ENCODE results near the gene HGS. TPM values are rescaled to one million over a fixed set of nuclear protein-coding genes. Genes with fewer than 3 reads are reported as not detected.
A peak's percentile ranks its signal among the peaks of the same experiment; 100 is the strongest.
"Not testable (repeated sequence)": the region's sequence is repeated elsewhere in the genome, so short reads cannot be mapped to it uniquely, and the experiment has no call there.

The HGS gene
- total and polyA plus RNA-seq, 2 donors, result 39.0 to 157 TPM

DNA sequence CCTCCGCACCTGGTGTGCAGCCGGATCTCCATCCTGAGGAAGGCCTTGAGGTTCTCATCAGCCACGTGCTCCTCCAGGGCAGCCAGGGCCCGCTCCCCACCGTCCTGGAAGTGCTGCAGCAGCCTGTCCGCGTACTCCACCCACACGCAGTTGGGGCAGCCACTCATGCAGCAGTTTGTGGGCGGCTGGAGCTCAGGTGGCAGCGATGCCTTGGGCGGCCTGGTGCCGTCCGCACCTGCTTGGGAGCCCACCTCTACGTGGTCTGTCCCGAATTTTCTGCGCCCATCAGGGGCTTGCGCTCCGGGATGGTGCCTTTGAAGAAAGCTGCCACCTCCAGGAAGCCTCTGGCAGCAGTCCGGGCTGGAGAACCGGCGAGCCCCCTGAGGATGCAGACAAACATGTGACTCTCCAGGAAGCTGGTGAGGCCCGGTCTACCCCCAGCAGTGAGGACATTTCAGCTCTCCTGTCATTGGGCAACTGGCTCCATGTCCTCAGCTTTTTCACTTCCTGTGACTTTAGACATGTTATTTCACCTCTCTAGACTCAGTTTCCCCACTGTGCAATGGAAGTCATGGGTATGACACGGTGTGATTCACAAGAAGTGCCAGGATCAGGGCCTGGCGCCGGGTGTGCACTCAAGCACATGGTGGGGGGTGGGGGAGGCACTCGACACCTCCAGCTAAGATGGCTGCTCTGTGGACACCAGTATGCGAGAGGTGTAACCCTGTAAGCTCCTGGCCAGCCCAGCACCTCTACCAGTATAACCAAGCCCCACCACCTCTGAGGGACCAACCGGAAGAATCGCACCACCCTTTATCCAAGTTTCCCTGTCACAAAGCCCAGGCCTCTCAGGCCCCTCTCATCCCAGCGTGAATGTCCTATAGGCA lies 18.4 kb upstream of the HGS start:
- Histone ChIP-seq H3K27ac (ENCODE audit: low read depth in 1 of 2, low read length in 1 of 2) (peak overlapping the region in 1 of 2 donors; percentile 80), H3K4me3 (ENCODE audit: low read length in 2 of 2) (peak overlapping the region; percentile 91 to 93), H3K36me3 (ENCODE audit: control insufficient read depth in 2 of 2, insufficient read depth in 2 of 2, low read length in 1 of 2) (peaks cover 20 to 23% of the 10 kb centered on the region in 2 donors), H3K9me3 (ENCODE audit: control insufficient read depth in 2 of 2, insufficient read depth in 1 of 2, low read length in 1 of 2) (no peaks in the 10 kb centered on the region), H3K27me3 (ENCODE audit: control insufficient read depth in 2 of 2, insufficient read depth in 1 of 2, low read length in 1 of 2) (no peaks in the 10 kb centered on the region), H3K4me1 (ENCODE audit: control insufficient read depth in 2 of 2, insufficient read depth in 2 of 2, low read length in 2 of 2) (peaks cover 5 to 46% of the 10 kb centered on the region in 2 donors)
- WGBS, result 65% methylated on average over 30 of the region's 30 CpGs
- DNase-seq (ENCODE audit: low read depth in 6 of 9, low spot score in 9 of 9), result peak in 2 of 9 donors; percentile 23 to 49

DNA sequence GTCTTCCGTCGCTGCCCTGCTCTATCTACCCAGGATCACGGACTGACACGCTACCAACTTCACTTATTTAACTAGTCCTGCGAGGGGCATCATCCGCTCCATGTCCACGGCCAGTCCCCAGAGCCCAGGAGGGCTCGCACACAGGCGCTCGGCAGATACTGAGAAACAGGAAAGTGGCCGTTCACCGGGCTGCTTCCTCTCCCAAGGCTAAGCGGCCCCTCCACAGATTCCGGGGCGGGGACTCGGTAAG lies 17.8 kb upstream of the HGS start:
- H3K36me3 ChIP-seq (ENCODE audit: control insufficient read depth in 2 of 2, insufficient read depth in 2 of 2, low read length in 1 of 2), result peaks cover 24 to 27% of the 10 kb centered on the region in 2 donors
- H3K4me1 ChIP-seq (ENCODE audit: control insufficient read depth in 2 of 2, insufficient read depth in 2 of 2, low read length in 2 of 2), result peaks cover 5 to 46% of the 10 kb centered on the region in 2 donors
- peak in 2 of 9 donors; percentile 32 to 57 for DNase-seq (ENCODE audit: low read depth in 6 of 9, low spot score in 9 of 9)
- peak overlapping the region; percentile 80 to 91 for H3K27ac ChIP-seq (ENCODE audit: low read depth in 1 of 2, low read length in 1 of 2)
- H3K9me3 ChIP-seq (ENCODE audit: control insufficient read depth in 2 of 2, insufficient read depth in 1 of 2, low read length in 1 of 2), result no peaks in the 10 kb centered on the region
- no peaks in the 10 kb centered on the region for H3K27me3 ChIP-seq (ENCODE audit: control insufficient read depth in 2 of 2, insufficient read depth in 1 of 2, low read length in 1 of 2)
- peak overlapping the region; percentile 91 to 93 for H3K4me3 ChIP-seq (ENCODE audit: low read length in 2 of 2)
- 2% methylated on average over 16 of the region's 16 CpGs for WGBS

DNA sequence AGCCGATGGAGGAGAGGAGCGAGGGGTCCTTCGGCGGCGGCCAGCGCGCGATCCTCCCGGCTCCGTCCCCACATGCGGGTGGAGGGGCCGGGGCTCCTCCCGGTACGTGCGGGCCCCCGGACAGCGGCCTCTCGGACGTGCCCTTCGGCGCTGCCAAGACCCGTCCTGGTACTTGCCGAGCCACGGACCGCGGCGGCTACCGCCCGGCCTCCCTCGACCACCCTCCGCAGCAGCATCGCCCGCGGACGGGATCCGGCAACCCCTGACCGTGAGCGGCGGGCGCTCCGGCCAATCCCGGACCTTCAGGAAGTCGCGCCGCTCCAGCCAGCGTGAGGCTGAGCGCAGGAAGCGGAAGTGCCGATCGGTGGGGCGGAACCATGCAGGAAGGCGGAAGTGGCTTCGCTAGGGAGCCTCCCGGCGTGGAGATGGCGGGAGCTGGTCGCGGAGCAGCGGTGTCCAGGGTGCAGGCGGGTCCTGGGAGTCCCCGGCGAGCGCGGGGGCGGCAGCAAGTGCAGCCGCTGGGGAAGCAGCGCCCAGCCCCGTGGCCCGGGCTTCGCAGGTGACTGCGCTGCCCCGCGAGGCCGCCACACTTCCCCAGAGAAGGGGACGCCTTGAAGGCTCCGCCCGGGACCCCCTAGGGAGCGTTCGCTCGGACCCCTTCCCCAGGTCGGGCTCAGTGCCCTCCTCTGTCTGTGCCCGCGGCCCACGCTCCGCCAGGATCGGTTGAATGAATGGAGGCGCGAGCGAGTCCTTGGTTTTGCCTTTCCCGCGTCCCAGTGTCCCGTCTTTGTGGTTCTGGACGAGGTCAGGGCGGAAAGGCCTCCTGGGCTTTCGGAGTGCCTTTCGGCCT lies 17.2 kb upstream of the HGS start, which contains the start of the genes CCDC137 and OXLD1:
CCDC137 (plus strand) TSS at position 396 of the 850 bp plus-strand sequence; CDS start at position 426, 30 bp downstream.
OXLD1 (minus strand) TSS at position 264 of the 850 bp plus-strand sequence; CDS start at position 236, 28 bp downstream.
- H3K4me3 ChIP-seq (ENCODE audit: low read length in 2 of 2), result peak within 1 kb of the TSS; percentile 91 to 93
- peaks cover 30 to 33% of the 10 kb centered on the region in 2 donors for H3K36me3 ChIP-seq (ENCODE audit: control insufficient read depth in 2 of 2, insufficient read depth in 2 of 2, low read length in 1 of 2)
- H3K27ac ChIP-seq (ENCODE audit: low read depth in 1 of 2, low read length in 1 of 2), result peak within 1 kb of the TSS; percentile 80 to 91
- H3K9me3 ChIP-seq (ENCODE audit: control insufficient read depth in 2 of 2, insufficient read depth in 1 of 2, low read length in 1 of 2), result no peaks in the 10 kb centered on the region
- peak; percentile 83 to 96 (median 89) for DNase-seq (ENCODE audit: low read depth in 6 of 9, low spot score in 9 of 9)
- H3K4me1 ChIP-seq (ENCODE audit: control insufficient read depth in 2 of 2, insufficient read depth in 2 of 2, low read length in 2 of 2), result peaks cover 5 to 46% of the 10 kb centered on the region in 2 donors
- WGBS, result under 1% methylated on average over 96 of the region's 96 CpGs
- no peaks in the 10 kb centered on the region for H3K27me3 ChIP-seq (ENCODE audit: control insufficient read depth in 2 of 2, insufficient read depth in 1 of 2, low read length in 1 of 2)

DNA sequence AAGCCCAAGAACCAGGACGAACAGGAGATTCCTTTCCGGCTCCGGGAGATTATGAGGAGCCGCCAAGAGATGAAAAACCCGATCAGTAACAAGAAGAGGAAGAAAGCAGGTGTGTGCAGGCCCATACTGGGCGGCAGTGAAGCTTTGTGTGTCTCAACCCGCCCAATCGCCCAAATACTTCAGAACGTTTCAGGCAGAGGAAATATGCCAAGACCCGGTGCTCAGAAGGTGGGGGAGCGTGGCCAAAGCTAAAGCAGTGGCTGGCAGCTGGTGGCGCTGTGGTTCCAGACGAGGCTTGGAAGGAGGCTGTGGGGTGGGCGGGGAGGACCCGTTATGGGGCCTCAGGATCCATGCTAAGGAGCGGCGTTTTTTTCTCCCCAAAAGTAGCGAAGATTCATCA lies 16.1 kb upstream of the HGS start:
- Histone ChIP-seq H3K4me1 (ENCODE audit: control insufficient read depth in 2 of 2, insufficient read depth in 2 of 2, low read length in 2 of 2) (peaks cover 5 to 39% of the 10 kb centered on the region in 2 donors), H3K9me3 (ENCODE audit: control insufficient read depth in 2 of 2, insufficient read depth in 1 of 2, low read length in 1 of 2) (no peaks in the 10 kb centered on the region), H3K27ac (ENCODE audit: low read depth in 1 of 2, low read length in 1 of 2) (no peak overlapping the region), H3K4me3 (ENCODE audit: low read length in 2 of 2) (no peak overlapping the region), H3K36me3 (ENCODE audit: control insufficient read depth in 2 of 2, insufficient read depth in 2 of 2, low read length in 1 of 2) (peaks cover 41 to 44% of the 10 kb centered on the region in 2 donors), H3K27me3 (ENCODE audit: control insufficient read depth in 2 of 2, insufficient read depth in 1 of 2, low read length in 1 of 2) (no peaks in the 10 kb centered on the region)
- DNase-seq (ENCODE audit: low read depth in 6 of 9, low spot score in 9 of 9), result no peak
- 93% methylated on average over 18 of the region's 18 CpGs for WGBS

DNA sequence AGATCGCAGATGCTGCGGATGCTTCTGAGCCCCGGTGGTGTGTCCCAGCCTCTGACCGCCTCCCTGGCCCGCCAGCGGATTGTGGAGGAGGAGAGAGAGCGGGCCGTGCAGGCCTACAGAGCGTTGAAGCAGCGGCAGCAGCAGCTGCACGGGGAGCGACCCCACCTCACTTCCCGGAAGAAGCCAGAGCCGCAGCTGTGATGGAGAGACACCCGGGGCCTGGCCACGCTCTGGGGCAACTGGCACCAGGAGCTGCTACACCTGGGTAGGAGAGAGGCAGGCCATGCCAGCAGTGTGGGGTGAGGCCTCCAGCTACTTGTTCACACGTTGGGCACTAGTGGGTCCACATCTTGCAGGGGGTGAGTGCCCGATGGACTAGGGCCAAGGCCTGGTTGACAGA lies 11.3 kb upstream of the HGS start:
- H3K27ac ChIP-seq (ENCODE audit: low read depth in 1 of 2, low read length in 1 of 2), result no peak overlapping the region
- no peaks in the 10 kb centered on the region for H3K27me3 ChIP-seq (ENCODE audit: control insufficient read depth in 2 of 2, insufficient read depth in 1 of 2, low read length in 1 of 2)
- peaks cover 4 to 8% of the 10 kb centered on the region in 2 donors for H3K4me1 ChIP-seq (ENCODE audit: control insufficient read depth in 2 of 2, insufficient read depth in 2 of 2, low read length in 2 of 2)
- no peak overlapping the region for H3K4me3 ChIP-seq (ENCODE audit: low read length in 2 of 2)
- peaks cover 56 to 62% of the 10 kb centered on the region in 2 donors for H3K36me3 ChIP-seq (ENCODE audit: control insufficient read depth in 2 of 2, insufficient read depth in 2 of 2, low read length in 1 of 2)
- H3K9me3 ChIP-seq (ENCODE audit: control insufficient read depth in 2 of 2, insufficient read depth in 1 of 2, low read length in 1 of 2), result no peaks in the 10 kb centered on the region
- no peak for DNase-seq (ENCODE audit: low read depth in 6 of 9, low spot score in 9 of 9)
- 98% methylated on average over 18 of the region's 18 CpGs for WGBS

DNA sequence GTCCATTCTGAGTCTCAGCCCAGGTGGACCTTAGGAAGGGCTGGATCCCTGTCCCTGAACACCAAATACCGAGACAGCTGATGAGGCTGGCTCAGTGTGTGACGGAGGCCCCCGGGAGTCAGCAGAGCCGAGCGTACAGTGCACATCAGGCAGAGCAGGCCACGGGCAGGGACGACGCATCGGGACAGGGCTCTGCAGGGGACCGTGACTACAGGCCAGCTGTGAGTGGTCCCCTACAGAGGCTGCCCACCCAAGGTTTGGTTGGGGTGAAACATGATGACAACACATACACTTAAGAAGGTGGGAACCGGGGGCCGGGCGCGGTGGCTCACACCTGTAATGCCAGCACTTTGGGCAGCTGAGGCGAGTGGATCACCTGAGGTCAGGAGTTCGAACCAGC lies 10.9 kb upstream of the HGS start:
- DNase-seq (ENCODE audit: low read depth in 6 of 9, low spot score in 9 of 9), result no peak
- 98% methylated on average over 16 of the region's 16 CpGs for WGBS
- H3K27ac ChIP-seq (ENCODE audit: low read depth in 1 of 2, low read length in 1 of 2), result no peak overlapping the region
- no peaks in the 10 kb centered on the region for H3K27me3 ChIP-seq (ENCODE audit: control insufficient read depth in 2 of 2, insufficient read depth in 1 of 2, low read length in 1 of 2)
- peaks cover 56 to 62% of the 10 kb centered on the region in 2 donors for H3K36me3 ChIP-seq (ENCODE audit: control insufficient read depth in 2 of 2, insufficient read depth in 2 of 2, low read length in 1 of 2)
- peaks cover 0 to 3% of the 10 kb centered on the region in 2 donors for H3K4me1 ChIP-seq (ENCODE audit: control insufficient read depth in 2 of 2, insufficient read depth in 2 of 2, low read length in 2 of 2)
- H3K9me3 ChIP-seq (ENCODE audit: control insufficient read depth in 2 of 2, insufficient read depth in 1 of 2, low read length in 1 of 2), result no peaks in the 10 kb centered on the region
- no peak overlapping the region for H3K4me3 ChIP-seq (ENCODE audit: low read length in 2 of 2)

DNA sequence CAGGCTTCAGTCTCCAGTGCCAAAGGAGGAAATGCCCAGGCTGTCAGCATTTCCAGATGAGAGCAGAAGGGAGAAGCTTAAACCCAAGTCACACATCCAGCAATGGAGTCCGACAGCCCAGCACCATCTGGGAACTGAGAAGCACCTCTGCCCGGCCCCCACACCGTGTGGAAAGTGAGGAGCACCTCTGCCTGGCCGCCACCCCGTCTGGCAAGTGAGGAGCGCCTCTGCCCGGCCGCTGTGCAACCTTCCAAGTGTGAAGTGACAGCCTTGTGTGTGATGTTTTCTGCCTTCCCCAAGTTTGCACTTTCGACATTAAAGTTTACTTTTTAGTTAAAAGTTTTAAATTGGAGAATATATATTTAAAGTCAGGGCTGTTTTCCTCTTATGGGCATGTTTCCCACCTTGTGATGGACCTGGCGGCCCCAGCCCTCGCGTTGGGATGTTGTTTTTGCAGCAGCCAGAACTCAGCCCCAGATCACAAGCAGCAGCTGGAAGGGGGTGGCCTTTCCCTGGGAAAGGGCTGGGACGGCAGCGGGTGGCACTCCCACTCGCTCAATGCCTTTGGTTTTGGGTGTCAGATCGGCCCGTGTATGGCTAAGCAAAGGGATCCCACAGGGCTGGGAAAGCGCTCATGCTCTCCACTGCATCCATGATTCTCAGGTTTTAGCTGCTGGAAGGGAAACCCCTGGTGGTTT lies 10.1 kb upstream of the HGS start:
- Histone ChIP-seq H3K27me3 (ENCODE audit: control insufficient read depth in 2 of 2, insufficient read depth in 1 of 2, low read length in 1 of 2) (no peaks in the 10 kb centered on the region), H3K9me3 (ENCODE audit: control insufficient read depth in 2 of 2, insufficient read depth in 1 of 2, low read length in 1 of 2) (no peaks in the 10 kb centered on the region), H3K4me1 (ENCODE audit: control insufficient read depth in 2 of 2, insufficient read depth in 2 of 2, low read length in 2 of 2) (no peaks in the 10 kb centered on the region), H3K27ac (ENCODE audit: low read depth in 1 of 2, low read length in 1 of 2) (peak overlapping the region in 1 of 2 donors; percentile 31), H3K4me3 (ENCODE audit: low read length in 2 of 2) (no peak overlapping the region), H3K36me3 (ENCODE audit: control insufficient read depth in 2 of 2, insufficient read depth in 2 of 2, low read length in 1 of 2) (peaks cover 51 to 62% of the 10 kb centered on the region in 2 donors)
- 97% methylated on average over 18 of the region's 18 CpGs for WGBS
- DNase-seq (ENCODE audit: low read depth in 6 of 9, low spot score in 9 of 9), result no peak

DNA sequence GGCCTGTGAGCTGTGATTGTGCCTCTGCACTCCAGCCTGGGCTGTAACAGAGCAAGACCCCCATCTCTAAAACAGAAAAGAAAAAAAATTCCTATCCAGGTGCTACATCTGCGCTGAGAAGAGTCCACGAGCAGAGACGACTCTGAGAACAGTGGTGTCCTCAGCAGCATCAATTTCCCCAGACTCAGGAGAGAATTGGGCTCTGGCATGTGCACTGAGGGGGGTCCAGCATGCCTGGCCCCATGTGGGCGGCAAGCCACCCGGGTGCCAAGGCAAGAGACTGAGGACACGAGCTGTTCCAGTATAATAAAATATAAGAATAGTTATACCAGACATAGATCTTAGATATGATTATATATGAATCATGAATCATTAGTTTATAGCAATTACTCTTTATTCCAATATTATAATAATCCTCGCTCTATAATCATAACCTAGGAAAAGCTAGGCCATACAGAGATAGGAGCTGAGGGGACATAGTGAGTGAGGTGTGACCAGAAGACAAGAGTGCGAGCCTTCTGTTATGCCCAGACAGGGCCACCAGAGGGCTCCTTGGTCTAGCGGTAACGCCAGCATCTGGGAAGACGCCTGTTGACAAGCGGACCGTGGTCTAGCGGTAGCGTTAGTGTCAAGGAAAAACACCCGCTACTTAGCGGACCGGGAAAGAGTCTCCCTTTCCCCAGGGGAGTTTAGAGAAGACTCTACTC lies 8.1 kb upstream of the HGS start:
- not testable (repeated sequence) for H3K9me3 ChIP-seq (ENCODE audit: control insufficient read depth in 2 of 2, insufficient read depth in 1 of 2, low read length in 1 of 2); DNase-seq (ENCODE audit: low read depth in 6 of 9, low spot score in 9 of 9); H3K4me1 ChIP-seq (ENCODE audit: control insufficient read depth in 2 of 2, insufficient read depth in 2 of 2, low read length in 2 of 2); H3K27me3 ChIP-seq (ENCODE audit: control insufficient read depth in 2 of 2, insufficient read depth in 1 of 2, low read length in 1 of 2); H3K4me3 ChIP-seq (ENCODE audit: low read length in 2 of 2); H3K27ac ChIP-seq (ENCODE audit: low read depth in 1 of 2, low read length in 1 of 2)
- WGBS, result 62% methylated on average over 18 of the region's 18 CpGs
- peaks cover 42 to 46% of the 10 kb centered on the region in 2 donors for H3K36me3 ChIP-seq (ENCODE audit: control insufficient read depth in 2 of 2, insufficient read depth in 2 of 2, low read length in 1 of 2)
